HG03095 (cell line): ENCODE measurements around the gene AFG1L.
"Not testable (repeated sequence)": the region's sequence is repeated elsewhere in the genome, so short reads cannot be mapped to it uniquely, and the experiment has no call there.

Experiments used
- ATAC-seq: cut with Tn5 transposase; IDR thresholded peaks from one replicate; pipeline ENCODE4 v1.9.1; 2021; ENCODE audit warnings: moderate library complexity; ENCODE audit not compliant: unreplicated experiment

Gene AFG1L

DNA sequence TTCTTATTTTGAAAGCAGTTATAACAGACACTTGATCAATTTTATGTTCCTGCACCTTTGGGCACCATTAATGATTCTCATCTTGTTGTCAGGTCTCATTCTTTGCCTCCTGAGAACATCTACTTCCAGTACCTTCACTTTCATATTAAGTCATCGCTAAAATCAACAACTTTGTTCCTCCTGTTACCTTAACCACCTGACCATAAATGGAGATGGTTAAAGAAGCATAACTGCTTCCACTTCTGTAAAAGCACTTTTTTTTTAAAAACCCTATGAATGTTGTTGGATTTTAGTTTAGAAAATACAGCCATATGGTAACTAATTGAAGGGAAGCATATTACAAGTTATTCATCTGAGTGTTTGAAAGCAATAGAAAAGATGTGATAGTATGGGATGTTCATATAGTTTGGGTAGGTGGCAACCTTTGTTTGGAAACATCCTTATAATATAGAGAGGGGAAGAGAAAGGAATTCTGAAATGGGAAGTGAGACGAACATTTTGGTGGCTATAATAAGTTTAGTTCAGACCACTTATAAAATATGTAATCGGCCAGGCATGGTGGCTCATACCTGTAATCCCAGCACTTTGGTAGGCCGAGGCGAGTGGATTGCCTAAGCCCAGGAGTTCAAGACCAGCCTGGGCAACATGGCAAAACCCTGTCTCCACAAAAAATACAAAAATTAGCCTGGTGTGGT lies 53.9 kb downstream of the AFG1L start:
- peak; percentile 91 for ATAC-seq

DNA sequence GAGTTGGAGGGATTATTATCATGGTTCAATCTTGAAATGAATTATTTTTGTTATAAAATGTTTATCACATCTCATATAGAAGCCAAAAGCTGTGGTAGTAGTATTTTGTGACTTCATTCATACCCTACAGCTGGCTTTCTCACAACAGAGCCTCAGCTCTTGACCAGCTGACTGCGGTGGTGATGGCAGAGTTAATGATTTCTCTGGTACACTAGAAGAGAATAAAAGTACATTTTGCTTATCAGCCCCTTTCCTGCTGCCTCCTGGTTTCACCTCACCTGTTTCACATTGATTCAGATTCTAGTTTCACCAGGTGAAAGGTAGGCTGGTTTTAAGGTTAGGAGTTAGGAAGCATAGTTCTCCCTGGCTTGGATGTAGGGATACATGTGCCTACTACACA lies 55.7 kb downstream of the AFG1L start:
- peak; percentile 47 for ATAC-seq

DNA sequence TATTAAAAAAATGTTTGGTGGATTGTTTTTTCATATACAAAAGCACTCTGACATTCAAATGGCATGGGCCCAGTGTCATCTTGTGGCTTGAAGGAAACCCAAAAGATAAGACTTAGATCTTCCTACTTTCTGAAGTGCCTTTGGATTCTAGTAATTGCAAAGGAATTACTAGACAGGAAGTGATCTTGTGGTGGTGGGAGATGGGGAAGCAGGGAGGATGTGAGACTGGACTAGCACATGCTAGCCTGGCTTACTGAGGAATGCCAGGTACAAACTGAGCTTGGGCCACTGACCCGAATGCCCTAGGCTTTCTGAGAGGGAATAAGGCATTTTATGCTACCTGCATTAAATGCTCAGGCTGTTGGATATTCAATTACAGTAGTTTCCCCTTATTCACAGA lies 59.0 kb downstream of the AFG1L start:
- ATAC-seq, result no peak

DNA sequence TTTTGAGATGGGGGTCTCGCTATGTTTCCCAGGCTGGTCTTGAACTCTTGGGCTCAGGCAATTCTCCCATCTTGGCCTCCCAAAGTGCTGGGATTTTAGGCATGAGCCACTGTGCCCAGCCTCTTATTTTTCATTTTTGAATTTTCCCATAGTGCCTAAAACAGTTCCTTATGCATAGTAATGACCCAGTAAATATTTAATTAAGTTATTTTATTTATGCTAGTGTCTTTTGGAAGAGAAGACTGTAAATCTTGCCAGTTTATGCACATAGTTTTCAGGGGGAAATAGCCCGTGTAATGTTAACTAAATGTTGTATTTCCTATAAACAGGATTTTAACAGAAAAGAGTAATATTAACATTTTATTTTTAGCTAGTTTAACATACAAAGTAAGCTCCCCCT lies 60.3 kb downstream of the AFG1L start:
- ATAC-seq, result no peak

DNA sequence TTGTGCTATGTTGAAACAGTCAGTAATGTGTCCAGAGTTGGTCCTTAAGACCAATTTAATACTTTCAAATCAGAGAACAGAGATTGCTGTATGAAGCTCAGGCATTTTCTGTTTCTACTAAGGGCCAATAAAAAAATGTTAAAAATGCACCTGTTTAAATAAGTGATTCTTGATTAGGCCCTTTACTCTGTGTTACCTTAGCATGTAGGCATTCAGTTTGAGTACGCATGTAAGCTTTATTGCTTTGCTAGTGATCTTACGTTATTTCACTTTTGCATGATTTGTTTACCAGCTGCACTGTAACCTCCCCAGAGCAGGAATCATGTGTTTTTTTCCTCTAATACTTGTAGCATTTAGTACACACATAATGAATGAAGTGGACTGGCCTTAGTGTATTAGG lies 61.0 kb downstream of the AFG1L start:
- ATAC-seq, result no peak

DNA sequence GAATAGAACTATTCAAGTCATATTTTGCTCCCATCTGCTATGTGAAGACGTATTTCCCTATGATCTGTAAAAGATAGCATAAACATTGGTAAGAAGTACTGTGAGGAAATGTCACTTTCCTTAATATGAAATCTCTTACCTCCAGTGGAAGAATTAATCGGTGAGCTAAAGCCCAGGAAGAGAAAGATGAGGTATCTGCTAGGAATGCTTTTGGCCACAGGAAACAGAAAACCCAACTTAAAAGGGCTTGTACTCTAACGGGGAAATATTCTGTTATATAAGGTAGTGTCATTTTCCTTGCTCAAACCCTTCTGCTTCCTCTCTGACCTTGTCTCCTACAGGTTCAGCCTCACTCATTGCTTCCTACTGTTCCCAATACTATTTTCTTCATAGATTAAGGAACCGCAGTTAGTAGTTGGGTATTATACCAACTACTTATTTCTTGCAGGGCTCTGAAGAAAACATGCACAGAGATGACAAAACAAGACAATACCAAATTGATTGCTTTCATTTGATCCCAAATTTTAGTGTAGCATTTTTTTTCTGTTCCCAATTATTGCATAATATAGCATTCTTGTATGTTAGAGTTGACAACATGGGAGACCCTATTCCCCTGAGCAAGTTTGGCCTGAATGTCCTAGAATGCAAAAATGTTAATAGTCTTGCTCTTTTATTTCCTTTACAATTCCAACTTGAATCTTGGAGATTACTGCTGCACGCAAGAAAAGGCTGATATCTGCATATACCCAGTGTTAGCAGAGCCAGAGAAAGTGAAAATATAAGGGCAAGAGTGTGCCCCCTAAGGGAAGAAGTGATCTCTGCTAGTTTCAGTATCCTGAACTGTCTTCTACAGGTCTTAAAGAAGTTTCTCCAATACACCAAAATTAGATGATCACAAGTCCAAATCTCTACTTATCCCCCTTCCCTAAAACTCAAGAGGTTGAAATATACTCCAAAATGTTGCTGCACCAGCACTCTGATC lies 65.3 kb downstream of the AFG1L start:
- ATAC-seq, result no peak

DNA sequence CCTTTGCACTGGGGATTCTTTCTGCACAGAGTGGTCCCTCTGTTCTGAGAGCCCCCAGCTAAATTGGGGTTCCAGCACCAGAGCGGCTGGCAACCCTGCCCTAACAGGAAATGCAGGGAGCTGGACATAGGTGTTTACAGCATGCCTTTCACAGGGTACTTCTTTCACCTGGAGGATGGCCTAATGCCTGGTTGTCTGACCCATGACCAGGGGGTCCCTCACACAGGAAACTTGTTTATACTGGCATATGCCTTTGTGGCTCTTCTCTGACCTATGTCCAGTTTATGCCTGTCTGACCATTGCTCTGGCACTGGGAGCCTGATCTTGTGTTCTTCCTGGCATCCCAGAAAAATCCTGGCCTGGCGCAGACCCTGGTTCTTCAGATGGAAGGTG lies 66.1 kb downstream of the AFG1L start:
- no peak for ATAC-seq

DNA sequence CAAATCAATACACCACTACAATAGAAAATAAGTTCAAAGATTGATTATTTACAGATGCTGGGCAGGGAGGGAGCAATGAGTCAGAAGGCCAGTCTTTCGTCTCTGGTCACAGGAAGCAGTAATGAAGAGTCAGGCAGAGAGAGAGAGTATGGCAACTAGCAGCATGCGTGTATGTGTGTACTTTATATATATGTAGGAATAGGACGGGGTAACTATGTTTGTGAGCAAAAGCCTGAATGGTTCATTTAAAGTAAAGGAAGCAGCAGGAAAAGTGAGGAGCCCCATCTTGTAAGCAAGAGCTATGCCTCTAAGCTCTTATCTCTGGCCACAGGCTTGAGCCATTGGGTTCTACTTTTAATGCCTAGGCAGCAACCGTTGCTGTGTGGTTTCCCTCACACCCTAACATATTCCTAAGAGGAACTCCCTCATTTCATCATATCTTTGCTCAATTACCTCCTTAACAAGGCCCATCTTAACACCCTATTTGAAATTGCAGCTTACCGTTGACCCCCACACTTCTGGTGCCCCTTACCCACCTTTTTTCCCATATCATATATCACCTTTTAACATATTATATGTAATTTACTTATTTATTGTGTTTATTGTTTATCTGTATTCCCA lies 66.6 kb downstream of the AFG1L start:
- no peak for ATAC-seq

DNA sequence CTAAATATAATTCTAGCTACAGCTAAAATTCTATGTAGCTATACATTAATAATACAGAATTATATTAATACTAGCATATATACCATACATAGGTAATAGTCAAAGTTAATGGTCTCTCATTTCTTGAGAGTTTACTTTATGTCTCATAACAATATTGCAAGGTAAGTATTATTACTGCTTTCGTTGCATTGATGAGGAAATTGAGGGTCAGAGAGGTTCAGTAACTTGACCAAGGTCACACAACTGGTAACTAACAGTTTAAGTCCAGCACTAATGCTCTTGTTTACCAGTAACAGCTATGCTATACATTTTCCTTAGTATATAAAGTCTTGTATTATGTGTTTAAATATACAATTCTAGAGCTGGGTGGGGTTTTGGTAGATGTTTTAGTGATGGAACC lies 67.6 kb downstream of the AFG1L start:
- no peak for ATAC-seq

DNA sequence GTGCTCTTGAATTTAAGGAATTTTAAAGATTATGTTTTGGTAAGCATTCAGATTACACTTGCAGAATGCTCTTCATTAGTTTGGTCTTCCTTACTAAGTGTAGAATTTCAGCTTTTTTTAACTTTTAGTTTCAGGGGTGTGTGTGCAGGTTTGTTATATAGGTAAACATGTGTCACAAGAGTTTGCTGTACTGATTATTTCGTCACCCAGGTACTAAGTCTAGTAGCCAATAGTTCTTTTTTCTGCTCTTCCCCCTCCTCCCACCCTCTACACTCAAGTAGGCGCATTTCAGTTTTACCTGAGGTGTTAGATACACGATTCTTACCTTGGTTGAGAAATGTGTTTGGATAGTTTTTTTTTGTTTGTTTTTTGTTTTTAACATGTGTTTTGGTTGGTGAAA lies 68.3 kb downstream of the AFG1L start:
- ATAC-seq, result no peak

DNA sequence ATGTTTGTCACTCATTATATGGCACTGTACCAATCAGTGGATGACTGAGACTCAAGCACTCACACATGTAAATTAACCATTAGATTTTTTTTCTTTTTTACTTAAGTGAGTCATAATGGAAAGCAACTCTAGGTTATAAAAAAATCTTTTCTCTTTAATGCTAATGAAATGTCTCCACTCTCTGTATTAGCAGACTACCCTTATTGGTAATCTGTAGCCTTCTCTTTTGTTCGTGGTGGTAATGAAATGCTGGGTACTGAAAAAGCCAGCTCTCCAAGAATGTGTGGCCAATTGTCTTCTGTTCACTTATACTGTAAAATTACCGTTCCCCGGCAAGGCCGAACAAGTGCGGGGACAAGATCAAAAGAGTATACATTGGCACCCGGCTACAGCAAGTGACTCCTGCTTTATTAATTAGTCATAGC lies 69.0 kb downstream of the AFG1L start:
- no peak for ATAC-seq

DNA sequence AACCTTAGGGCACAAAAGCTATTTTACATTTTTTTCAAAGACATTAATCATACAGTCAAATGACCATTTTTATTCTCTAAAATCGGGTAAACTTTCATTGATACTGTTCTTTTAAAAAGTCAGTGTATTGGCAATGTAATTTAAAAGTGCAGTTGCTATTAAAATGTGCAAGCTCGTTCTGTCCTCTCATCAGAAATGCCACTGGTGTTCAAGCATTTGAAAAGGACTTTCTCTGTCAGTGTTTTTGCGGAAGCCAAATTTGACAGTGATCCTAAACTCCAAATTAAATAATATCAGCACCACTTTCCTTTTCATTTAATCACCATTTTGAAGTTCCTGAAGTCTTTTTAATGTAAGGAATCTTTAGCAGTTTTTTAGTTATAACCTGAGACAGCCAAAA lies 69.6 kb downstream of the AFG1L start:
- ATAC-seq, result no peak

DNA sequence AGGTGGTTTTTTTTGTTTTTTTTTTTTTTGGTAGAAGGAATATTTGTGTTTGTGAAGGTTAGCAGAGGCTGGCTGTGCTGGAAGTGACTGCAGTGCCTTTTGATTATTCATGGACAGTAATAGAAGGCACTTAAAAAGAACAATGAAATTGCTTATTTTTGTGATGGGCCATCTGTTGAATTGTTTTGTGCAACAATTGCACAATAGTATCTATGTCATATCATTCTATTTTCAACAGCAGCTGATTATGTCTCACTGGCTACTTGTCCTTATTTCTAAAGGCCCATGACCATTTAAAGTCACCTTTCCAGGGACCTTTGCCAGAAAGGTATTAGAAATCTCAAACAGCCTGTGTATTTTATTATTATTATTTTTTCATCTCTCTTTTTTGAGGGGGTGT lies 70.6 kb downstream of the AFG1L start:
- ATAC-seq, result no peak

DNA sequence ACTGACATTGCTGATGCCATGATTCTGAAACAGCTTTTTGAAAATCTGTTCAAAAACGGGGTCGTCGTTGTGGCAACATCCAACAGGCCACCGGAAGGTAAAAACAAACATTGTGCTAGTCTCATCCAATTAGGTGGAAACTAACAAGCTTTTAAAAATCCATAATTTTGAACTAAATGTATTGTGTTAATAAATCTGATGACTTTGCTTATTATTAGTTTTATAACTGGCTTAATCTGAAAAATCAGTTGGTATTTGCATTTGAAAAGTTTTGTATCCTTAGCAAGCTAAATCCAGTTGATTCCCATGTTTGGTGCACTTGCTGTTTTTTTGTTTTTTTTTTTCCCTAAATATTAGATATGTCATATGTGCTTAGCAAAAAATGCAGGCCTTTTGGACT lies 71.4 kb downstream of the AFG1L start:
- no peak for ATAC-seq

DNA sequence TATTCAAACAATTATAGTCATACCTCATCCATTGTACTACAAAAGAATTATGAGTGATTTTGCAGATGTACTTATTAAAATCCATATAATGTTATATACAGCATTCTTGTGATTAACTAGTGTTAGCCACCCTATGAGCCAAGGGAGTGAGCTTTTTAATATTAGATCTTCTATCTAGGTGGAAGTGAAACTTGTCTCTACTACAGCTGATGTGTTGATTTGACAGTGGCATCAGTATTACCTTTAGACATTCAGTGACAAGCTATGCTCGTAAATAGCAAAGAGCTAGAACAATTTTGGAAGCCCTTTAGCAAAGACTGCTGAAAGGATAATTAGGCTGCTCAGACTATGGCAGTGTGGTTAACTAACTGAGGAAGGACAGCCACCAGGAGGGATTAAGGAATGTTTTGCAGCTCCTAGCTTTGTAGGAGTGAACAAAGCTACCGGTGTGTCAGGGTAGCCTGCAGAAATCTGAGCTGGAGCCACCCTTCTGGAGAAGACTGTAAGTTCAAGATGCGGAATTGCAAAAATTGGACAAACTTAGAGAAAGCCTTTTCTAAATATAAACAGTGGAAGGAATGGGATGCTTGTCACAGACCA lies 73.7 kb downstream of the AFG1L start:
- ATAC-seq, result no peak

DNA sequence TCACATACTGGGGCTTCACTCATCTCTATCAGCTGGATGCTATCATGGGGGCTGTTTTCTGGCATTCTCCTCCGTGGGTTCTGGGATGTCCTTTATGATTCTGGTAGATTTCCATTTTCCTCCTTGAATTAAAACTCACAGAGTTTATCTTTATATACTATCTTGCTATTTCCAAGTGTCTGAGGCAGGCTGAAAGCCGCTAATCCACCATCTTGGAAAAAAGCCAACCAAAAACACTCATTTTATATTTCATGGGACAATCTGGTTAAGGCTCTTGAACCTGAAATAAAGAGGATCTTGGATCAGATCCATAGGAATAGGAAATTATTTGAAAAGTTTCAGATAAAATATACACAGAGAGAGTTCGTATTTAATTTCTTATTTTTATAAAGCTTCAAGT lies 86.0 kb downstream of the AFG1L start:
- no peak for ATAC-seq

DNA sequence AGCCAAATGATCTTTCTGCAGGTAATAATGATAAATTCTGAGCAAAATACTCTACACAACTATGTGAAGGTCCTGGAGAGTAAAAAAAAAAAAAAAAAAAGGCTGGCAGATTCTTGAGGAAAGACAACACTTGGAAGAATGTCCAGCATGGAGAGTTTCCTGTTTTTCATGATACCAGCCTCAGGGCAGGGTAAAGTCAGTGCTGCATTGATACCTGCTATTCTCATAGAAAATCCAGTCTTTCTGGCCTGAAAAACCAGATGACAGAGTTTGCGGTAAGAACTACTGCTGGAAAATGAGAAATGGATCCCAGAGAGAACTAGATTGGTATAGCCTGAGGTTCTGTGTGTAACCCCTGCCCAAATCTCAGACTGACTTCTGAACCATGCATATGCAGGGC lies 89.1 kb downstream of the AFG1L start:
- no peak for ATAC-seq

DNA sequence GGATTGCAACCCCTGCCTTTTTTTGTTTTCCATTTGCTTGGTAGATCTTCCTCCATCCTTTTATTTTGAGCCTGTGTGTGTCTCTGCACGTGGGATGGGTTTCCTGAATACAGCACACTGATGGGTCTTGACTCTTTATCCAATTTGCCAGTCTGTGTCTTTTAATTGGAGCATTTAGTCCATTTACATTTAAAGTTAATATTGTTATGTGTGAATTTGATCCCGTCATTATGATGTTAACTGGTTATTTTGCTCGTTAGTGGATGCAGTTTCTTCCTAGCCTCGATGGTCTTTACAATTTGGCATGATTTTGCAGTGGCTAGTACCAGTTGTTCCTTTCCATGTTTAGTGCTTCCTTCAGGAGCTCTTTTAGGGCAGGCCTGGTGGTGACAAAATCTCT lies 94.3 kb downstream of the AFG1L start:
- ATAC-seq, result not testable (repeated sequence)

DNA sequence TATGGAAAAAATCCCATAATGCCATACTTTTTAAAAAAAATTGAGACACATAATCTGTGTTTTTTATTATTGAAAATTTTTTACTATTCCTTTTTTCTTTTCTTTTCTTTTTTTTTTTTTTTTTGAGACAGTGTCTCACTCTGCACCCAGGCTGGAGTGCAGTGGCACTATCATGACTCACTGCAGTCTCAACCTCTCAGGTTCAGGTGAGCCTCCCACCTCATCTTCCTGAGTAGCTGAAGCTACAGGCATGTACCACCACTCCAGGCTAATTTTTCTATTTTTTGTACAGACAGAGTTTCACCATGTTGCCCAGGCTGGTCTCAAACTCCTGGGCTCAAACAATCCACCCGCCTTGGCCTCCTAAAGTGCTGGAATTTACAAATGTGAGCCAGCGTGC lies 100.4 kb downstream of the AFG1L start:
- no peak for ATAC-seq

DNA sequence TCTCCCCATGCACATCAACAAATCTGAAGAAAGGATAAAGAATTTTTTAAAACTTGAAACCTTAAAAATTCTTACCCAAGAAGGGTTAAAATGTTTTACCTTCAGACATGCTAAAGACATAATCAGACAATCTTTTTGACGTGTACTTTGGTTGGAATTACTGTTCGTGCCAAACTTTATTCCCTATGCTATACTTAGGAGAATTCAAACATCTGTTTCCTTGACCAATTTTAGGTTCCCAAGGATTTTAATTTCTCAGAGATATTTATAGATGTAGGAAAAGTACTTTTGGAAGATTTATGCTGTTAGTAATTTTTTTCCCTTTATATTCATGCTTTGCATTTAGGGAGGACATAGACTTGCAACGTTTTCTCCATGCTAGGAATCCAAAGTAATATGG lies 108.4 kb downstream of the AFG1L start:
- no peak for ATAC-seq

DNA sequence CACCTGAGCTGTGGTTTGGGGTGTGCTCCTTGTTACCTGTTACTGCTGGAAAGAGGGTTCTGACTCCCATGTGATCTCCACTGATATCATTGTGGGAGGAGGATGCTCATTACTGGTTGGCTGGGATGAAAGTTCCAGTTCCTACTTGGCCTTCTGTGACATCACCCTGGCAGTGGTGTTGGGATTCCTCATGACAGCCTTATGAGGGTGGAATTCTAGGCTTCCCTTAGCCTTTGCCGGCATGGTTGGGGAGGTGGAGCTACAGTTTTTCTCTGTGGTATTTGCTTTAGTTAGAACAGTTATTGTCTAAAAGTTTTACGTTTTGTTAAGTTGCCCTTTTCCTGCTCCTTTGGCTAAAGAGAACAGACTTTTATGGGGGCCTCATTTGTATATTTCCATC lies 112.1 kb downstream of the AFG1L start:
- ATAC-seq, result no peak
